K562 (cell line): Measurements from ENCODE around the gene ATCAY. TPM values are rescaled to one million over a fixed set of nuclear protein-coding genes. Genes with fewer than 3 reads are reported as not detected.

ENCODE experiments used
- BACH1 ChIP-seq: fragments of 200-800 bp; sonication (Bioruptor generic); IDR thresholded peaks from 2 replicates; pipeline ENCODE4 v1.6.1; 2016; ENCODE audit warnings: missing genetic modification characterization, missing compliant biosample characterization
- BRD9 ChIP-seq: fragments of 450-650 bp; IDR thresholded peaks from 2 replicates; pipeline ENCODE4 v1.6.1; 2018; ENCODE audit warnings: low read depth; ENCODE audit not compliant: partially characterized antibody
- CCAR2 ChIP-seq: fragments of 200-400 bp; formaldehyde crosslinking; IDR thresholded peaks from 2 replicates; pipeline ENCODE4 v1.6.1; 2017; ENCODE audit warnings: mild to moderate bottlenecking, low read depth, low read length
- EGR1 ChIP-seq: fragments of 450-650 bp; conservative IDR thresholded peaks from 2 replicates; pipeline ENCODE4 v1.6.1; 2017; ENCODE audit warnings: mild to moderate bottlenecking
- HCFC1 ChIP-seq: IDR thresholded peaks from 2 replicates; pipeline ENCODE4 v1.6.1; 2012; ENCODE audit warnings: low read depth, low read length, improper control_type of control experiment
- HMGN3 ChIP-seq: IDR thresholded peaks from 2 replicates; pipeline ENCODE4 v1.6.1; 2011; ENCODE audit warnings: borderline replicate concordance, low read depth, mild to moderate bottlenecking, mixed read lengths, low read length; ENCODE audit not compliant: insufficient read length; ENCODE audit errors: extremely low read depth
- HSF4 ChIP-seq: fragments of 250-450 bp; sonication (Bioruptor Pico); IDR thresholded peaks from 2 replicates; pipeline ENCODE4 v2.1.2; 2022; ENCODE audit warnings: mild to moderate bottlenecking, moderate library complexity, borderline replicate concordance
- LARP7 ChIP-seq: fragments of 450-650 bp; IDR thresholded peaks from 2 replicates; pipeline ENCODE4 v1.6.1; 2016
- NRF1 ChIP-seq, 2 experiments: fragments of 450-650 bp; IDR thresholded peaks in 1 of 2; conservative IDR thresholded peaks in 1 of 2; 2 replicates each; pipeline ENCODE4 v1.6.1; 2014; ENCODE audit warnings: mild to moderate bottlenecking in 2 of 2
- RB1 ChIP-seq: fragments of 450-650 bp; IDR thresholded peaks from 2 replicates; pipeline ENCODE4 v1.6.1; 2017; ENCODE audit warnings: low read depth, mild to moderate bottlenecking
- SNRNP70 ChIP-seq: fragments of 200-400 bp; formaldehyde crosslinking; optimal IDR thresholded peaks from 2 replicates; pipeline ENCODE3; 2017; ENCODE audit warnings: low read depth, low read length
- ZNF212 ChIP-seq: fragments of 450-650 bp; formaldehyde crosslinking; IDR thresholded peaks from 2 replicates; pipeline ENCODE4 v1.4.0; 2020; ENCODE audit warnings: mild to moderate bottlenecking
- polyA plus RNA-seq, 8 experiments: library from polyadenylated mRNA; depleted of rRNA in 4 of 8; stranded (reverse) in 5 of 8; unstranded in 3 of 8; fragments of >200 nt; fragmentation: Nextera tagmentation in 2 of 8; fragmentation: Illumina TruSeq in 1 of 8; extraction: Ambion mirVana in 2 of 8; extraction: Trizol in 1 of 8; gene quantifications; 2 replicates each; pipeline versions ENCODE4 v1.2.1 to v1.2.3, GENCODE V29; 2011 to 2014; ENCODE audit warnings: inconsistent platforms in 1 of 8, missing spikeins in 1 of 8
- total RNA-seq, 7 experiments: library from RNA; depleted of rRNA in 6 of 7; stranded (reverse); fragments of >200 nt in 6 of 7; fragmentation: Illumina TruSeq in 2 of 7; extraction: Trizol in 2 of 7; gene quantifications; 2 replicates each; pipeline versions ENCODE4 v1.2.1 to v1.2.3, GENCODE V29; 2011 to 2021; ENCODE audit warnings: low replicate concordance in 1 of 7
- TF ChIP-seq, protein P1 (sequence below): fragments of 450-650 bp; IDR thresholded peaks from one replicate; pipeline ENCODE4 v1.6.1; 2018; ENCODE audit warnings: mild to moderate bottlenecking, moderate library complexity; ENCODE audit not compliant: partially characterized antibody
- TF ChIP-seq, protein P2 (sequence below): fragments of 450-650 bp; formaldehyde crosslinking; IDR thresholded peaks from 2 replicates; pipeline ENCODE4 v1.4.0; 2022; ENCODE audit warnings: missing genetic modification characterization
- TF ChIP-seq, protein P3 (sequence below): fragments of 450-650 bp; IDR thresholded peaks from 2 replicates; pipeline ENCODE4 v1.6.1; 2016
- TF ChIP-seq, protein P4 (sequence below), 2 experiments: fragments of 450-650 bp in 1 of 2; sonication (generic) in 1 of 2; formaldehyde crosslinking in 1 of 2; IDR thresholded peaks in 1 of 2; conservative IDR thresholded peaks in 1 of 2; 2 replicates each; pipeline versions ENCODE4 v1.6.1 to v1.8.1; 2016 to 2023; ENCODE audit warnings: mild to moderate bottlenecking in 2 of 2, moderate library complexity in 2 of 2, inconsistent platforms in 1 of 2, missing genetic modification reagents in 1 of 2

ATCAY gene
- total and polyA plus RNA-seq, 9 of the 15 experiments (the other 6 are each of a cell fraction or from before 2014, with no cell fraction given) = not detected

DNA sequence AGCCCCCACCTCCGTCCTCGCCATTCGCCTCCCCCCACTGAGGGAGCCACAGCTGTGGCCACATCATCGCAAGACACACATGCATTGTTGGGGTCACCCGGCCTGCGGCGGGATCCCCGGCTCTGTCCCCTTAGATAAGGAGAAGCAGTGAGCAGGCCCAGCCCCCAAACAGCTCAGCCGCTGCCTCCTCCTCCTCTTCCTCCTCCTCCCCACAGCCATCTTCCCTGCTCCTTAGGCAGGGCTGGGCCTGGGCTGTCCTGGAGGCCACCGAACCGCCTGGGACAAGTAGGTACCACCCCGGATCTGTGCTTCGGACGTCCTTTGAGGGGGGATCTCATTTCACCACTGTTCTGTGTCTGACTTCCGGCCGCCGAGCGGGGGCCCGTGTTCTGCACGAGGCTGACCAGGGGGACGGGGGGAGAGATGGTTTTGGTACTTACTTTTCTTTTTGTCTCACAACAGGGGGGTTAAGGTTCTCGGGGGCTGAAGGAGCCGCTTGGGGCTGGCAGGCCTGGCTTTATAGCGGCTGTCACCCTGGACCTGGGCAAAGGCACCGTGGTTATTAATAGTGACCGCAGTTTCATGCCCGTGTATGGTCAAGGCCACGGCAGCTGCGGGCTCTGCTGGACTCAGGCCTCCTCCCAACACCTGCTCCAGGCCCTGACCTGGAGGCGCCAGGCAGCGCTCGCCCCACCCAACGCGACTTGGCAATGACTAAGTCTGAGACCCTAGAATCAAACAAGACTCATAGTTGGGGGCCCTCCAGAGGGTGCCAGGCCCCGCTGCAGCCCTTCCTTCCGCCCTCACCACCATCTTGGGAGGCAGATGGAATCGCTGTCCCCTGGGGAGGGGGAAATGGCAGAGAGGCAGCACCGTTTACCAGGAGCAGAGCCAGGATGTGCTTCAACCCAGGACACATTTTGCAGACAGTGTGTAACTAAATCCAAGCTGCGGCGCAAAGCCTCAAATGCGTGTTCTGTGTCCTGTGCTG lies 70.7 kb downstream of the ATCAY start (continued):
- TF ChIP-seq NRF1 (conservative IDR thresholded peaks at IDR 0.05 in 1 of 2, IDR thresholded peaks at IDR 0.05 in 1 of 2) (no peak), RB1 (0 out of 2 replicates have a peak, but pooled peaks have one; percentile 44), EGR1 (peak; percentile 38), ZNF212 (CRISPR knock-in tag) (no peak), SNRNP70 (no peak), CCAR2 (no peak), BRD9 (no peak), HSF4 (CRISPR knock-in tag) (no peak), BACH1 (tag) (no peak), HMGN3 (peak; percentile 79), HCFC1 (no peak), LARP7 (no peak)
- TF ChIP-seq, protein P1, sequence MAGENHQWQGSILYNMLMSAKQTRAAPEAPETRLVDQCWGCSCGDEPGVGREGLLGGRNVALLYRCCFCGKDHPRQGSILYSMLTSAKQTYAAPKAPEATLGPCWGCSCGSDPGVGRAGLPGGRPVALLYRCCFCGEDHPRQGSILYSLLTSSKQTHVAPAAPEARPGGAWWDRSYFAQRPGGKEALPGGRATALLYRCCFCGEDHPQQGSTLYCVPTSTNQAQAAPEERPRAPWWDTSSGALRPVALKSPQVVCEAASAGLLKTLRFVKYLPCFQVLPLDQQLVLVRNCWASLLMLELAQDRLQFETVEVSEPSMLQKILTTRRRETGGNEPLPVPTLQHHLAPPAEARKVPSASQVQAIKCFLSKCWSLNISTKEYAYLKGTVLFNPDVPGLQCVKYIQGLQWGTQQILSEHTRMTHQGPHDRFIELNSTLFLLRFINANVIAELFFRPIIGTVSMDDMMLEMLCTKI = no peak
- TF ChIP-seq, protein P2, sequence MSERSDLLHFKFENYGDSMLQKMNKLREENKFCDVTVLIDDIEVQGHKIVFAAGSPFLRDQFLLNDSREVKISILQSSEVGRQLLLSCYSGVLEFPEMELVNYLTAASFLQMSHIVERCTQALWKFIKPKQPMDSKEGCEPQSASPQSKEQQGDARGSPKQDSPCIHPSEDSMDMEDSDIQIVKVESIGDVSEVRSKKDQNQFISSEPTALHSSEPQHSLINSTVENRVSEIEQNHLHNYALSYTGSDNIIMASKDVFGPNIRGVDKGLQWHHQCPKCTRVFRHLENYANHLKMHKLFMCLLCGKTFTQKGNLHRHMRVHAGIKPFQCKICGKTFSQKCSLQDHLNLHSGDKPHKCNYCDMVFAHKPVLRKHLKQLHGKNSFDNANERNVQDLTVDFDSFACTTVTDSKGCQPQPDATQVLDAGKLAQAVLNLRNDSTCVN (CRISPR knock-in tag) = no peak
- TF ChIP-seq, protein P3, sequence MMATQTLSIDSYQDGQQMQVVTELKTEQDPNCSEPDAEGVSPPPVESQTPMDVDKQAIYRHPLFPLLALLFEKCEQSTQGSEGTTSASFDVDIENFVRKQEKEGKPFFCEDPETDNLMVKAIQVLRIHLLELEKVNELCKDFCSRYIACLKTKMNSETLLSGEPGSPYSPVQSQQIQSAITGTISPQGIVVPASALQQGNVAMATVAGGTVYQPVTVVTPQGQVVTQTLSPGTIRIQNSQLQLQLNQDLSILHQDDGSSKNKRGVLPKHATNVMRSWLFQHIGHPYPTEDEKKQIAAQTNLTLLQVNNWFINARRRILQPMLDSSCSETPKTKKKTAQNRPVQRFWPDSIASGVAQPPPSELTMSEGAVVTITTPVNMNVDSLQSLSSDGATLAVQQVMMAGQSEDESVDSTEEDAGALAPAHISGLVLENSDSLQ = no peak
- TF ChIP-seq, protein P4, sequence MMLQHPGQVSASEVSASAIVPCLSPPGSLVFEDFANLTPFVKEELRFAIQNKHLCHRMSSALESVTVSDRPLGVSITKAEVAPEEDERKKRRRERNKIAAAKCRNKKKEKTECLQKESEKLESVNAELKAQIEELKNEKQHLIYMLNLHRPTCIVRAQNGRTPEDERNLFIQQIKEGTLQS (IDR thresholded peaks at IDR 0.05) = no peak
- TF ChIP-seq, protein P4 (CRISPR knock-in tag; conservative IDR thresholded peaks at IDR 0.05) = no peak
